A549 (cell line): ENCODE data around the gene KIF1C.
A peak's percentile ranks its signal among the peaks of the same experiment; 100 is the strongest.

Experiments used
- BHLHE40 ChIP-seq: IDR thresholded peaks from 2 replicates; pipeline ENCODE4 v1.6.1; 2012; ENCODE audit warnings: low read depth, low read length, inconsistent platforms
- CBX2 ChIP-seq: fragments of 200-600 bp; sonication (generic); IDR thresholded peaks from 2 replicates; pipeline ENCODE4 v1.6.1; 2016; ENCODE audit warnings: low read depth, mild to moderate bottlenecking, borderline replicate concordance
- ESRRA ChIP-seq: fragments of 150-350 bp; IDR thresholded peaks from 2 replicates; pipeline ENCODE4 v1.6.1; 2014; ENCODE audit warnings: mild to moderate bottlenecking, low read length, borderline replicate concordance
- FOSB ChIP-seq: fragments of 250-450 bp; sonication (Bioruptor Pico); IDR thresholded peaks from 2 replicates; pipeline ENCODE4 v1.5.0; 2020; ENCODE audit warnings: mild to moderate bottlenecking, moderate library complexity
- MYC ChIP-seq: IDR thresholded peaks from 2 replicates; pipeline ENCODE4 v1.6.1; 2012; ENCODE audit warnings: mild to moderate bottlenecking, inconsistent platforms, low read length, improper control_type of control experiment, borderline replicate concordance
- NFE2L2 ChIP-seq: fragments of 150-350 bp; conservative IDR thresholded peaks from 2 replicates; pipeline ENCODE4 v1.6.1; 2014; ENCODE audit warnings: low read length
- PHF8 ChIP-seq: fragments of 200-600 bp; sonication (generic); IDR thresholded peaks from 2 replicates; pipeline ENCODE4 v1.6.1; 2016; ENCODE audit warnings: low read depth, mild to moderate bottlenecking, antibody characterized with exemption, moderate library complexity, borderline replicate concordance
- POLR2A ChIP-seq: IDR thresholded peaks from 2 replicates; pipeline ENCODE4 v1.6.1; 2012; ENCODE audit warnings: mild to moderate bottlenecking, low read length
- ZSCAN20 ChIP-seq: fragments of 250-450 bp; sonication (Bioruptor Pico); IDR thresholded peaks from 2 replicates; pipeline ENCODE4 v1.8.0; 2022; ENCODE audit warnings: mild to moderate bottlenecking, moderate library complexity
- TF ChIP-seq, protein P1 (sequence below): fragments of >200 bp; sonication (Bioruptor Twin); formaldehyde crosslinking; IDR thresholded peaks from 3 replicates; pipeline ENCODE4 v1.5.1; 2016
- TF ChIP-seq, protein P2 (sequence below): IDR thresholded peaks from 2 replicates; pipeline ENCODE4 v1.6.1; 2012
- TF ChIP-seq, protein P3 (sequence below): fragments of 150-350 bp; IDR thresholded peaks from 2 replicates; pipeline ENCODE4 v1.6.1; 2014; ENCODE audit warnings: low read depth, mild to moderate bottlenecking, low read length
- TF ChIP-seq, protein P4 (sequence below): IDR thresholded peaks from 2 replicates; pipeline ENCODE4 v1.6.1; 2012; ENCODE audit warnings: low read depth, borderline replicate concordance

- TF ChIP-seq FOSB (no peak), POLR2A (peak; percentile 54), ESRRA (0 out of 2 replicates have a peak, but pooled peaks have one; percentile 22), BHLHE40 (peak; percentile 62; the same call in 1 of the 2 replicates), MYC (peak; percentile 98), PHF8 (0 out of 2 replicates have a peak, but pooled peaks have one; percentile 4), ZSCAN20 (CRISPR knock-in tag) (no peak), NFE2L2 (no peak), CBX2 (no peak)
- TF ChIP-seq, protein P1, sequence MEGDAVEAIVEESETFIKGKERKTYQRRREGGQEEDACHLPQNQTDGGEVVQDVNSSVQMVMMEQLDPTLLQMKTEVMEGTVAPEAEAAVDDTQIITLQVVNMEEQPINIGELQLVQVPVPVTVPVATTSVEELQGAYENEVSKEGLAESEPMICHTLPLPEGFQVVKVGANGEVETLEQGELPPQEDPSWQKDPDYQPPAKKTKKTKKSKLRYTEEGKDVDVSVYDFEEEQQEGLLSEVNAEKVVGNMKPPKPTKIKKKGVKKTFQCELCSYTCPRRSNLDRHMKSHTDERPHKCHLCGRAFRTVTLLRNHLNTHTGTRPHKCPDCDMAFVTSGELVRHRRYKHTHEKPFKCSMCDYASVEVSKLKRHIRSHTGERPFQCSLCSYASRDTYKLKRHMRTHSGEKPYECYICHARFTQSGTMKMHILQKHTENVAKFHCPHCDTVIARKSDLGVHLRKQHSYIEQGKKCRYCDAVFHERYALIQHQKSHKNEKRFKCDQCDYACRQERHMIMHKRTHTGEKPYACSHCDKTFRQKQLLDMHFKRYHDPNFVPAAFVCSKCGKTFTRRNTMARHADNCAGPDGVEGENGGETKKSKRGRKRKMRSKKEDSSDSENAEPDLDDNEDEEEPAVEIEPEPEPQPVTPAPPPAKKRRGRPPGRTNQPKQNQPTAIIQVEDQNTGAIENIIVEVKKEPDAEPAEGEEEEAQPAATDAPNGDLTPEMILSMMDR, result no peak
- TF ChIP-seq, protein P2, sequence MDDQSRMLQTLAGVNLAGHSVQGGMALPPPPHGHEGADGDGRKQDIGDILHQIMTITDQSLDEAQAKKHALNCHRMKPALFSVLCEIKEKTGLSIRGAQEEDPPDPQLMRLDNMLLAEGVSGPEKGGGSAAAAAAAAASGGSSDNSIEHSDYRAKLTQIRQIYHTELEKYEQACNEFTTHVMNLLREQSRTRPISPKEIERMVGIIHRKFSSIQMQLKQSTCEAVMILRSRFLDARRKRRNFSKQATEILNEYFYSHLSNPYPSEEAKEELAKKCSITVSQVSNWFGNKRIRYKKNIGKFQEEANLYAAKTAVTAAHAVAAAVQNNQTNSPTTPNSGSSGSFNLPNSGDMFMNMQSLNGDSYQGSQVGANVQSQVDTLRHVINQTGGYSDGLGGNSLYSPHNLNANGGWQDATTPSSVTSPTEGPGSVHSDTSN, result no peak; the same call in 1 of the 2 replicates
- TF ChIP-seq, protein P3, sequence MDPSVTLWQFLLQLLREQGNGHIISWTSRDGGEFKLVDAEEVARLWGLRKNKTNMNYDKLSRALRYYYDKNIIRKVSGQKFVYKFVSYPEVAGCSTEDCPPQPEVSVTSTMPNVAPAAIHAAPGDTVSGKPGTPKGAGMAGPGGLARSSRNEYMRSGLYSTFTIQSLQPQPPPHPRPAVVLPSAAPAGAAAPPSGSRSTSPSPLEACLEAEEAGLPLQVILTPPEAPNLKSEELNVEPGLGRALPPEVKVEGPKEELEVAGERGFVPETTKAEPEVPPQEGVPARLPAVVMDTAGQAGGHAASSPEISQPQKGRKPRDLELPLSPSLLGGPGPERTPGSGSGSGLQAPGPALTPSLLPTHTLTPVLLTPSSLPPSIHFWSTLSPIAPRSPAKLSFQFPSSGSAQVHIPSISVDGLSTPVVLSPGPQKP, result no peak
- TF ChIP-seq, protein P4, sequence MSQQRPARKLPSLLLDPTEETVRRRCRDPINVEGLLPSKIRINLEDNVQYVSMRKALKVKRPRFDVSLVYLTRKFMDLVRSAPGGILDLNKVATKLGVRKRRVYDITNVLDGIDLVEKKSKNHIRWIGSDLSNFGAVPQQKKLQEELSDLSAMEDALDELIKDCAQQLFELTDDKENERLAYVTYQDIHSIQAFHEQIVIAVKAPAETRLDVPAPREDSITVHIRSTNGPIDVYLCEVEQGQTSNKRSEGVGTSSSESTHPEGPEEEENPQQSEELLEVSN, result peak; percentile 98
Observed at GRCh38 chr17:4949321-4950074, 48.3 kb upstream of the KIF1C start.
